K562 (cell line): ENCODE measurements around the gene CBFA2T2. TPM values are rescaled to one million over a fixed set of nuclear protein-coding genes. Genes with fewer than 3 reads are reported as not detected.

ENCODE experiments used
- CBFA2T3 ChIP-seq: fragments of 450-650 bp; IDR thresholded peaks from 2 replicates; pipeline ENCODE4 v1.6.1; 2017
- EWSR1 ChIP-seq: fragments of 450-650 bp; IDR thresholded peaks from 2 replicates; pipeline ENCODE4 v1.6.1; 2018; ENCODE audit warnings: borderline replicate concordance, mild to moderate bottlenecking, low read depth, moderate library complexity; ENCODE audit not compliant: partially characterized antibody
- PCBP1 ChIP-seq: fragments of 200-400 bp; formaldehyde crosslinking; IDR thresholded peaks from 2 replicates; pipeline ENCODE4 v1.6.1; 2018; ENCODE audit warnings: mild to moderate bottlenecking, low read depth, low read length; ENCODE audit not compliant: poor library complexity, severe bottlenecking
- POLR2G ChIP-seq: fragments of 200-400 bp; formaldehyde crosslinking; IDR thresholded peaks from 2 replicates; pipeline ENCODE4 v1.6.1; 2017; ENCODE audit warnings: low read depth, mild to moderate bottlenecking, antibody characterized with exemption, low read length, moderate library complexity
- PTRF ChIP-seq: fragments of 450-650 bp; IDR thresholded peaks from 2 replicates; pipeline ENCODE4 v1.6.1; 2016; ENCODE audit warnings: mild to moderate bottlenecking, missing genetic modification characterization, missing compliant biosample characterization
- SUPT5H ChIP-seq: fragments of 450-650 bp; IDR thresholded peaks from 2 replicates; pipeline ENCODE4 v1.6.1; 2016
- TARDBP ChIP-seq: fragments of 450-650 bp; IDR thresholded peaks from 2 replicates; pipeline ENCODE4 v1.6.1; 2016
- ZBED1 ChIP-seq: IDR thresholded peaks from 2 replicates; pipeline ENCODE4 v1.6.1; 2014
- ZBTB7A ChIP-seq: IDR thresholded peaks from 2 replicates; pipeline ENCODE4 v1.6.1; 2011; ENCODE audit warnings: low read depth, mild to moderate bottlenecking, low read length, moderate library complexity, borderline replicate concordance; ENCODE audit not compliant: control insufficient read depth
- ZNF212 ChIP-seq: fragments of 450-650 bp; formaldehyde crosslinking; IDR thresholded peaks from 2 replicates; pipeline ENCODE4 v1.4.0; 2020; ENCODE audit warnings: mild to moderate bottlenecking
- ZNF561 ChIP-seq: fragments of 450-650 bp; formaldehyde crosslinking; conservative IDR thresholded peaks from 2 replicates; pipeline ENCODE4 v1.4.0; 2020; ENCODE audit warnings: mild to moderate bottlenecking, moderate library complexity
- polyA plus RNA-seq, 8 experiments: library from polyadenylated mRNA; depleted of rRNA in 4 of 8; stranded (reverse) in 5 of 8; unstranded in 3 of 8; fragments of >200 nt; fragmentation: Nextera tagmentation in 2 of 8; fragmentation: Illumina TruSeq in 1 of 8; extraction: Ambion mirVana in 2 of 8; extraction: Trizol in 1 of 8; gene quantifications; 2 replicates each; pipeline versions ENCODE4 v1.2.1 to v1.2.3, GENCODE V29; 2011 to 2014; ENCODE audit warnings: inconsistent platforms in 1 of 8, missing spikeins in 1 of 8
- total RNA-seq, 7 experiments: library from RNA; depleted of rRNA in 6 of 7; stranded (reverse); fragments of >200 nt in 6 of 7; fragmentation: Illumina TruSeq in 2 of 7; extraction: Trizol in 2 of 7; gene quantifications; 2 replicates each; pipeline versions ENCODE4 v1.2.1 to v1.2.3, GENCODE V29; 2011 to 2021; ENCODE audit warnings: low replicate concordance in 1 of 7
- TF ChIP-seq, protein P1 (sequence below): fragments of 450-650 bp; IDR thresholded peaks from 2 replicates; pipeline ENCODE4 v1.6.1; 2017; ENCODE audit warnings: antibody characterized with exemption, mild to moderate bottlenecking
- TF ChIP-seq, protein P2 (sequence below), 3 experiments: fragments of 200-800 bp in 1 of 3; sonication (Bioruptor generic) in 1 of 3; sonication (generic) in 1 of 3; formaldehyde crosslinking in 1 of 3; IDR thresholded peaks; 2 replicates each; pipeline versions ENCODE4 v1.6.1 to v1.8.0; 2016 to 2022; ENCODE audit warnings: mild to moderate bottlenecking in 2 of 3, missing compliant biosample characterization in 2 of 3, missing genetic modification characterization in 2 of 3, missing genetic modification reagents in 1 of 3
- TF ChIP-seq, protein P3 (sequence below): fragments of 250-450 bp; sonication (Bioruptor Pico); IDR thresholded peaks from 2 replicates; pipeline ENCODE4 v1.9.0; 2021; ENCODE audit warnings: mild to moderate bottlenecking
- TF ChIP-seq, protein P4 (sequence below), 2 experiments: IDR thresholded peaks; 2 replicates each; pipeline ENCODE4 v1.6.1; 2012; ENCODE audit warnings: improper control_type of control experiment in 2 of 2, low read depth in 2 of 2, low read length in 2 of 2, borderline replicate concordance in 1 of 2
- TF ChIP-seq, protein P5 (sequence below), 3 experiments: IDR thresholded peaks in 2 of 3; conservative IDR thresholded peaks in 1 of 3; 2 replicates each; pipeline ENCODE4 v1.5.1; 2011 to 2012; ENCODE audit warnings: low read length in 3 of 3, mild to moderate bottlenecking in 3 of 3, control low read depth in 2 of 3, improper control_type of control experiment in 1 of 3, inconsistent platforms in 1 of 3, low read depth in 1 of 3, mixed read lengths in 1 of 3, moderate library complexity in 1 of 3; ENCODE audit not compliant: insufficient read depth in 2 of 3

Gene CBFA2T2
- total and polyA plus RNA-seq, 9 of the 15 experiments (the other 6 are each of a cell fraction or from before 2014, with no cell fraction given), result 0.27 to 9.6 (median 5.8) TPM

DNA sequence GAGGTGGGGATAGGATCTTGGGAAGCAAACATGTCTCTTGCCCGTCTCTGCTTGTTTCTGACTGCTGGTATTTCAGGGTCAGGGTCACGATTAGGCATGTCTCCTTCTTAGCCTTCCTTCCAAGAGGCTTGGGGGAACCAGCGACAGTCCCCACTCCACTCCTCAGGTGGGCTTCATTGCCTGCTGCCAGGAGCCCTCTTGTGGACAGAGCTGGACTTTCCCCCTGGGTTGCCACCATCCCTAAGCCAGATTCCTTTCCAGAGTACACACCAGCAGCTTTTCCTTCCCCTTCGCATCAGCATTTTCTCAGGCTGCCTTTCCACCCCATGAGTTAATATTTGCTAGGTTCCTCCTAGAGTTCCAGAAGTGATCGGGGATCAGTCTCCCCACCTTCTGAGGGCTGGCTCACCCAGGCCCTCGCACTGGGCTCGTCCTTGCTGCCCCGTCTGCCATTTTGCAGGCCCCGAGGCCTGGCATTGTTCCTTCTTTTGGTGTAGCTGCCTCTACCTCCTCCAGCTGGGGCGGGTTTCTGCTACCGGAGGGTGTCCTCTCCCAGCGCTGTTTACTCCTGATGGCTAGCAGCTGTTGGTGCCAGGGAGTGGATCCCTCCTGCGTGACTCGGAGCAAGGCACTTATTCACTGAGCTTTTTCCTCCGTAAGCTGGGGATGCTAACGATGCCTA lies 163.5 kb downstream of the CBFA2T2 start (continued):
- TF ChIP-seq, protein P1, sequence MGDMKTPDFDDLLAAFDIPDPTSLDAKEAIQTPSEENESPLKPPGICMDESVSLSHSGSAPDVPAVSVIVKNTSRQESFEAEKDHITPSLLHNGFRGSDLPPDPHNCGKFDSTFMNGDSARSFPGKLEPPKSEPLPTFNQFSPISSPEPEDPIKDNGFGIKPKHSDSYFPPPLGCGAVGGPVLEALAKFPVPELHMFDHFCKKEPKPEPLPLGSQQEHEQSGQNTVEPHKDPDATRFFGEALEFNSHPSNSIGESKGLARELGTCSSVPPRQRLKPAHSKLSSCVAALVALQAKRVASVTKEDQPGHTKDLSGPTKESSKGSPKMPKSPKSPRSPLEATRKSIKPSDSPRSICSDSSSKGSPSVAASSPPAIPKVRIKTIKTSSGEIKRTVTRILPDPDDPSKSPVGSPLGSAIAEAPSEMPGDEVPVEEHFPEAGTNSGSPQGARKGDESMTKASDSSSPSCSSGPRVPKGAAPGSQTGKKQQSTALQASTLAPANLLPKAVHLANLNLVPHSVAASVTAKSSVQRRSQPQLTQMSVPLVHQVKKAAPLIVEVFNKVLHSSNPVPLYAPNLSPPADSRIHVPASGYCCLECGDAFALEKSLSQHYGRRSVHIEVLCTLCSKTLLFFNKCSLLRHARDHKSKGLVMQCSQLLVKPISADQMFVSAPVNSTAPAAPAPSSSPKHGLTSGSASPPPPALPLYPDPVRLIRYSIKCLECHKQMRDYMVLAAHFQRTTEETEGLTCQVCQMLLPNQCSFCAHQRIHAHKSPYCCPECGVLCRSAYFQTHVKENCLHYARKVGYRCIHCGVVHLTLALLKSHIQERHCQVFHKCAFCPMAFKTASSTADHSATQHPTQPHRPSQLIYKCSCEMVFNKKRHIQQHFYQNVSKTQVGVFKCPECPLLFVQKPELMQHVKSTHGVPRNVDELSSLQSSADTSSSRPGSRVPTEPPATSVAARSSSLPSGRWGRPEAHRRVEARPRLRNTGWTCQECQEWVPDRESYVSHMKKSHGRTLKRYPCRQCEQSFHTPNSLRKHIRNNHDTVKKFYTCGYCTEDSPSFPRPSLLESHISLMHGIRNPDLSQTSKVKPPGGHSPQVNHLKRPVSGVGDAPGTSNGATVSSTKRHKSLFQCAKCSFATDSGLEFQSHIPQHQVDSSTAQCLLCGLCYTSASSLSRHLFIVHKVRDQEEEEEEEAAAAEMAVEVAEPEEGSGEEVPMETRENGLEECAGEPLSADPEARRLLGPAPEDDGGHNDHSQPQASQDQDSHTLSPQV, result no peak
- TF ChIP-seq CBFA2T3 (no peak), PCBP1 (no peak), SUPT5H (0 out of 2 replicates have a peak, but pooled peaks have one; percentile 48), ZNF212 (no peak), ZBED1 (no peak), ZNF561 (CRISPR knock-in tag) (no peak), EWSR1 (no peak), PTRF (no peak), TARDBP (no peak), POLR2G (peak; percentile 60), ZBTB7A (peak; percentile 35; the same call in 1 of the 2 replicates)
- TF ChIP-seq, protein P2, sequence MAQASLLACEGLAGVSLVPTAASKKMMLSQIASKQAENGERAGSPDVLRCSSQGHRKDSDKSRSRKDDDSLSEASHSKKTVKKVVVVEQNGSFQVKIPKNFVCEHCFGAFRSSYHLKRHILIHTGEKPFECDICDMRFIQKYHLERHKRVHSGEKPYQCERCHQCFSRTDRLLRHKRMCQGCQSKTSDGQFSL (CRISPR knock-in tag; IDR thresholded peaks at IDR 0.05), result no peak
- TF ChIP-seq, protein P2 (tag; IDR thresholded peaks at IDR 0.05), result no peak
- TF ChIP-seq, protein P3, sequence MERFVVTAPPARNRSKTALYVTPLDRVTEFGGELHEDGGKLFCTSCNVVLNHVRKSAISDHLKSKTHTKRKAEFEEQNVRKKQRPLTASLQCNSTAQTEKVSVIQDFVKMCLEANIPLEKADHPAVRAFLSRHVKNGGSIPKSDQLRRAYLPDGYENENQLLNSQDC (CRISPR knock-in tag), result no peak
- TF ChIP-seq, protein P4, sequence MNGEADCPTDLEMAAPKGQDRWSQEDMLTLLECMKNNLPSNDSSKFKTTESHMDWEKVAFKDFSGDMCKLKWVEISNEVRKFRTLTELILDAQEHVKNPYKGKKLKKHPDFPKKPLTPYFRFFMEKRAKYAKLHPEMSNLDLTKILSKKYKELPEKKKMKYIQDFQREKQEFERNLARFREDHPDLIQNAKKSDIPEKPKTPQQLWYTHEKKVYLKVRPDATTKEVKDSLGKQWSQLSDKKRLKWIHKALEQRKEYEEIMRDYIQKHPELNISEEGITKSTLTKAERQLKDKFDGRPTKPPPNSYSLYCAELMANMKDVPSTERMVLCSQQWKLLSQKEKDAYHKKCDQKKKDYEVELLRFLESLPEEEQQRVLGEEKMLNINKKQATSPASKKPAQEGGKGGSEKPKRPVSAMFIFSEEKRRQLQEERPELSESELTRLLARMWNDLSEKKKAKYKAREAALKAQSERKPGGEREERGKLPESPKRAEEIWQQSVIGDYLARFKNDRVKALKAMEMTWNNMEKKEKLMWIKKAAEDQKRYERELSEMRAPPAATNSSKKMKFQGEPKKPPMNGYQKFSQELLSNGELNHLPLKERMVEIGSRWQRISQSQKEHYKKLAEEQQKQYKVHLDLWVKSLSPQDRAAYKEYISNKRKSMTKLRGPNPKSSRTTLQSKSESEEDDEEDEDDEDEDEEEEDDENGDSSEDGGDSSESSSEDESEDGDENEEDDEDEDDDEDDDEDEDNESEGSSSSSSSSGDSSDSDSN (IDR thresholded peaks at IDR 0.05; ENCODE audit: borderline replicate concordance in 1 of 2, low read depth in 2 of 2, low read length in 2 of 2), result no peak
- TF ChIP-seq, protein P5, sequence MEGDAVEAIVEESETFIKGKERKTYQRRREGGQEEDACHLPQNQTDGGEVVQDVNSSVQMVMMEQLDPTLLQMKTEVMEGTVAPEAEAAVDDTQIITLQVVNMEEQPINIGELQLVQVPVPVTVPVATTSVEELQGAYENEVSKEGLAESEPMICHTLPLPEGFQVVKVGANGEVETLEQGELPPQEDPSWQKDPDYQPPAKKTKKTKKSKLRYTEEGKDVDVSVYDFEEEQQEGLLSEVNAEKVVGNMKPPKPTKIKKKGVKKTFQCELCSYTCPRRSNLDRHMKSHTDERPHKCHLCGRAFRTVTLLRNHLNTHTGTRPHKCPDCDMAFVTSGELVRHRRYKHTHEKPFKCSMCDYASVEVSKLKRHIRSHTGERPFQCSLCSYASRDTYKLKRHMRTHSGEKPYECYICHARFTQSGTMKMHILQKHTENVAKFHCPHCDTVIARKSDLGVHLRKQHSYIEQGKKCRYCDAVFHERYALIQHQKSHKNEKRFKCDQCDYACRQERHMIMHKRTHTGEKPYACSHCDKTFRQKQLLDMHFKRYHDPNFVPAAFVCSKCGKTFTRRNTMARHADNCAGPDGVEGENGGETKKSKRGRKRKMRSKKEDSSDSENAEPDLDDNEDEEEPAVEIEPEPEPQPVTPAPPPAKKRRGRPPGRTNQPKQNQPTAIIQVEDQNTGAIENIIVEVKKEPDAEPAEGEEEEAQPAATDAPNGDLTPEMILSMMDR (IDR thresholded peaks at IDR 0.05 in 2 of 3, conservative IDR thresholded peaks at IDR 0.05 in 1 of 3; ENCODE audit: insufficient read depth in 2 of 3, low read depth in 1 of 3, low read length in 3 of 3), result peak; percentile 83 to 91 (median 86)
